Thoracic aorta (tissue), 2 donors: ENCODE measurements around the gene ADAMTS6. TPM values are rescaled to one million over a fixed set of nuclear protein-coding genes. Genes with fewer than 3 reads are reported as not detected.

ENCODE experiments used
- ATAC-seq: fragments of 150-250 bp; one replicate; pipeline ENCODE4 v1.8.0; 2017; ENCODE audit warnings: low read depth; ENCODE audit not compliant: insufficient number of reproducible peaks, low FRiP score
- DNase-seq: peaks from one replicate; pipeline ENCODE4 v3.0.0-alpha.2; 2020; ENCODE audit warnings: low spot score
- H3K27ac ChIP-seq, 2 donors: fragments of 200-600 bp; sonication (generic); 1 replicate in 1 of 2; 2 replicates in 1 of 2; pipeline ENCODE4 v1.5.1; 2016; ENCODE audit warnings: mild to moderate bottlenecking in 2 of 2, moderate library complexity in 2 of 2
- H3K27me3 ChIP-seq: fragments of 200-600 bp; sonication (generic); replicated peaks from 2 replicates; pipeline ENCODE4 v1.6.0; 2016; ENCODE audit warnings: mild to moderate bottlenecking; ENCODE audit not compliant: insufficient read depth
- H3K36me3 ChIP-seq: fragments of 200-600 bp; sonication (generic); one replicate; pipeline ENCODE4 v1.5.1; 2016
- H3K4me1 ChIP-seq, 2 donors: fragments of 200-600 bp; sonication (generic); 1 replicate in 1 of 2; 2 replicates in 1 of 2; pipeline versions ENCODE4 v1.5.1 to v1.6.0; 2016; ENCODE audit warnings: low read depth in 2 of 2, mild to moderate bottlenecking in 1 of 2; ENCODE audit not compliant: control insufficient read depth in 1 of 2
- H3K4me3 ChIP-seq: fragments of 200-600 bp; sonication (generic); 2 replicates; pipeline ENCODE4 v1.5.1; 2016; ENCODE audit warnings: mild to moderate bottlenecking
- H3K9me3 ChIP-seq: fragments of 200-600 bp; sonication (generic); 2 replicates; pipeline ENCODE4 v1.5.1; 2016
- total RNA-seq, 2 donors: library from RNA; depleted of rRNA; stranded (reverse); fragments of >200 nt; gene quantifications; one replicate each; pipeline versions ENCODE4 v1.1.0 to v1.2.3, GENCODE V29; 2016
- TF ChIP-seq, protein P1 (sequence below): fragments of 200-600 bp; sonication (generic); IDR thresholded peaks from one replicate; pipeline ENCODE4 v1.5.1; 2019; ENCODE audit warnings: antibody characterized with exemption

Gene ADAMTS6
- total RNA-seq, 2 donors from 2014 or later = 4.9 to 11.8 TPM

DNA sequence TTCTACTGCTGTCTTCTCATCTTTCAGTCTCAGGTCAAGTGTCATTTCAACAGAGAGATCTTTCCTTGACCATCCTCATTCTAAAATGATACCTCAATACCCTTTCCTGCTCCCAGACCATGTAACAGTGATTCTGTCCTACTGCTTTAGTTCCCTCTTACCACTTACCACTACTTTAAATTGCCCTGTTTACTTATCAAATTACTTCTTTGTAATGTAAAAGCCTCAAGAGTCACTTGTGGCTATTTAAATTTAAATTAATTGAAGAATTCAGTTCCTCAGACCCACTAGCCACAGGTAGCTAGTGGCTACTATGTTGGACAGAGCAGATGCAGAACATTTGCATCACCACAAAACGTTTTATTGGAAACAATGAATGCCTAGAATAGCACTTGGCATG, 217.3 kb downstream of the ADAMTS6 start:
- H3K36me3 ChIP-seq = no peaks in the 10 kb centered on the region
- no peak for DNase-seq
- H3K4me1 ChIP-seq = peaks cover 6 to 14% of the 10 kb centered on the region in 2 donors
- H3K9me3 ChIP-seq = no peaks in the 10 kb centered on the region
- no peak overlapping the region for H3K4me3 ChIP-seq
- ATAC-seq = no peak
- no peaks in the 10 kb centered on the region for H3K27me3 ChIP-seq
- H3K27ac ChIP-seq = no peak overlapping the region
- TF ChIP-seq, protein P1, sequence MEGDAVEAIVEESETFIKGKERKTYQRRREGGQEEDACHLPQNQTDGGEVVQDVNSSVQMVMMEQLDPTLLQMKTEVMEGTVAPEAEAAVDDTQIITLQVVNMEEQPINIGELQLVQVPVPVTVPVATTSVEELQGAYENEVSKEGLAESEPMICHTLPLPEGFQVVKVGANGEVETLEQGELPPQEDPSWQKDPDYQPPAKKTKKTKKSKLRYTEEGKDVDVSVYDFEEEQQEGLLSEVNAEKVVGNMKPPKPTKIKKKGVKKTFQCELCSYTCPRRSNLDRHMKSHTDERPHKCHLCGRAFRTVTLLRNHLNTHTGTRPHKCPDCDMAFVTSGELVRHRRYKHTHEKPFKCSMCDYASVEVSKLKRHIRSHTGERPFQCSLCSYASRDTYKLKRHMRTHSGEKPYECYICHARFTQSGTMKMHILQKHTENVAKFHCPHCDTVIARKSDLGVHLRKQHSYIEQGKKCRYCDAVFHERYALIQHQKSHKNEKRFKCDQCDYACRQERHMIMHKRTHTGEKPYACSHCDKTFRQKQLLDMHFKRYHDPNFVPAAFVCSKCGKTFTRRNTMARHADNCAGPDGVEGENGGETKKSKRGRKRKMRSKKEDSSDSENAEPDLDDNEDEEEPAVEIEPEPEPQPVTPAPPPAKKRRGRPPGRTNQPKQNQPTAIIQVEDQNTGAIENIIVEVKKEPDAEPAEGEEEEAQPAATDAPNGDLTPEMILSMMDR = no peak

DNA sequence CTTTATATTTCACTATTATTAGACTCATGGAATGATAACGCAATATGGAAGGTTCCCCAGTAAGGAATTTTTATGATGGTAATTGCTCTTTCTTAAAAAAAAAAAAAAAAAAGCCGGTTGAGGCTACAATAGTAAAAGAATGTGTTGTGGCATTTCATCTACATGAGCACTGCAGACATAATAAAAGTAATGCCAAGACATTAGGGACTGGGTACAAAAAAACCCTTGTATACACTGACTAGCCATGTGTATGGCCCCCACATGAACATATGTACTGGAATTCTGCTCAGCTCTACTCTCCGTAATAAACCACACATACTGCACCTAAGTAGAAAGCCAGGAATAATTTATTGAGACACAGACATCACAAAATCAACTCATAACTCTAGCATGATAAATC, 218.4 kb downstream of the ADAMTS6 start:
- Histone ChIP-seq H3K9me3 (no peaks in the 10 kb centered on the region), H3K4me3 (no peak overlapping the region), H3K4me1 (peaks cover 6 to 14% of the 10 kb centered on the region in 2 donors), H3K27ac (no peak overlapping the region), H3K36me3 (no peaks in the 10 kb centered on the region), H3K27me3 (no peaks in the 10 kb centered on the region)
- TF ChIP-seq, protein P1 = no peak
- no peak for DNase-seq
- ATAC-seq = no peak

DNA sequence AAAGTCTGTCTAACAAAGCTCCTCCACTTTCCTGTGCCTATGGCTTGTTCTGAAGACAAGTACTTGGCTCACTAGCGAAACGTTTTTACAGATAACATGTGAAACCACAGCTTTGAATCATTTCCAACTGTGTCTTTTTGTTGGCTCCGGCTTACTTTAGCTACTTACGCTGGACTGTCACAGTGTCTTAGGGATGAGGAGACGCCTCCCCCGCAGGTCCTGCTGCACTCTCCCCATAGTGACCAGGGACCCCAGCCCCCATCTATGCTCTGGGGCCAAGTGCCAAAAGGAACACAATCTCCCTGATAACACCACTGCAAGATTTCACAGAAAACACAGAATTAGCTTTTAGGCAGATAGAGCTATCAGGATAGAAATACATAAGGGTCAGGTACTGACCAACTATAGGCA, 219.1 kb downstream of the ADAMTS6 start:
- no peaks in the 10 kb centered on the region for H3K36me3 ChIP-seq
- H3K4me1 ChIP-seq = peaks cover 6 to 14% of the 10 kb centered on the region in 2 donors
- H3K27ac ChIP-seq = peak overlapping the region; percentile 17 to 32
- H3K4me3 ChIP-seq = peak overlapping the region; percentile 46
- ATAC-seq (no peak), DNase-seq (no peak)
- no peaks in the 10 kb centered on the region for H3K9me3 ChIP-seq
- no peaks in the 10 kb centered on the region for H3K27me3 ChIP-seq
- TF ChIP-seq, protein P1 = no peak

DNA sequence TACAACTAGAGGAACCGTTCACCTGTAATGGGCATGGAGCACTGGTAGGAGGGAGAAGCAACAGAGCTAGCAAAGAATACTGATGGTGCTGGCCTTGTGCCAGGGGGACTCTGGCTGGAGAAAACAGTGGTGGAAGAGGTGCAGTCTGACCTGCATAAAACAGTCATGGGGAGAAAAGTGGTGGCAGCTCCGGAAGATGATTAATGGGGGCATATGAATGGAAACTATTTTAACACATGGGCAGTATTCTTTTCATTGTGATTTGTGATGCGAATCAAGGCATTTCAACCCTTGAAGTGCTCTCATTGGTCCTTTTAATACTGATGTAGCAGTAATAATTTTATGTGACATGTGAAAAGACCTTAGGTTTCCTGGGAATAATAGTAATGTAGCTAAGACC, 219.6 kb downstream of the ADAMTS6 start:
- H3K27me3 ChIP-seq = no peaks in the 10 kb centered on the region
- no peaks in the 10 kb centered on the region for H3K36me3 ChIP-seq
- H3K27ac ChIP-seq = peak overlapping the region in 1 of 2 donors; percentile 17
- DNase-seq (no peak), ATAC-seq (no peak)
- peak overlapping the region; percentile 46 for H3K4me3 ChIP-seq
- H3K4me1 ChIP-seq = peaks cover 6 to 14% of the 10 kb centered on the region in 2 donors
- no peaks in the 10 kb centered on the region for H3K9me3 ChIP-seq
- TF ChIP-seq, protein P1 = no peak

DNA sequence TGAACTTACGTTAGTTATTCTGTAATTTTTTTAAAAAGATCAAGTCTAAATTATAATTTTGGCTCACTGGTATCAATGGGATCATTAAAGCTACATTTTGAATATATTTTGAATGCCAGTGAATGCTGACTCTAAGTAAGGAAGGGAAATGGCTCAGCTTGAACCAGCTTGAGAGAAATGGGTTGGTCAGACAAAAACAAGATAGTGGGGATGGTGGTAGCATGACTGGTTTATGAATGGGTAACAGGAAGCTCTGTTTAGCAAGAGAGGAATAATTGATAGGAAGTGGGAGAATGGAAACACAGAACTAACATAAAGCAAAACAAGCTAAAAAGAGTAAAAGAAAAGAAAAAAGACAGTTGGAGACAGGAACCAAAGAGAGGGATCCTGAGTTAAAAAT, 220.2 kb downstream of the ADAMTS6 start:
- no peaks in the 10 kb centered on the region for H3K9me3 ChIP-seq
- ATAC-seq = no peak

More for the DNA sequence above, 220.2 kb downstream of the ADAMTS6 start:
- Histone ChIP-seq H3K27ac (no peak overlapping the region), H3K36me3 (no peaks in the 10 kb centered on the region), H3K27me3 (no peaks in the 10 kb centered on the region), H3K4me3 (no peak overlapping the region), H3K4me1 (peaks cover 6 to 14% of the 10 kb centered on the region in 2 donors)
- TF ChIP-seq, protein P1 = no peak
- no peak for DNase-seq
